ENCODE measurements around the gene ASCL5. TPM values are rescaled to one million over a fixed set of nuclear protein-coding genes. Genes with fewer than 3 reads are reported as not detected.

The ASCL5 gene
- total RNA-seq = not detected

- no peaks in the 10 kb centered on the region for H3K27me3 ChIP-seq (replicated peaks; ENCODE audit: insufficient read depth)
- no peaks in the 10 kb centered on the region for H3K36me3 ChIP-seq
- no peak within 1 kb of the TSS for H3K4me3 ChIP-seq
- H3K4me1 ChIP-seq (ENCODE audit: control insufficient read depth in 1 of 2, low read depth in 2 of 2) = no peaks in the 10 kb centered on the region
- ATAC-seq (ENCODE audit: insufficient number of reproducible peaks, low FRiP score, low read depth) (no peak), DNase-seq (ENCODE audit: low spot score) (no peak)
- no peak for TF ChIP-seq CTCF (IDR thresholded peaks at IDR 0.05)
- H3K9me3 ChIP-seq = no peaks in the 10 kb centered on the region
- no peak within 1 kb of the TSS for H3K27ac ChIP-seq
Observed at GRCh38 chr1:201126832-201127754, at the start of gene ASCL5. ASCL5 (minus strand) TSS chr1:201127184; CDS start chr1:201115372, 11,812 bp downstream.

GRCh38 chr1:201175820-201176500 lies 49.0 kb upstream of the ASCL5 start:
- no peaks in the 10 kb centered on the region for H3K36me3 ChIP-seq
- H3K4me1 ChIP-seq (ENCODE audit: control insufficient read depth in 1 of 2, low read depth in 2 of 2) = no peaks in the 10 kb centered on the region
- H3K4me3 ChIP-seq = no peak overlapping the region
- no peak for ATAC-seq (ENCODE audit: insufficient number of reproducible peaks, low FRiP score, low read depth)
- H3K27me3 ChIP-seq (replicated peaks; ENCODE audit: insufficient read depth) = no peaks in the 10 kb centered on the region
- no peak for DNase-seq (ENCODE audit: low spot score)
- H3K27ac ChIP-seq = no peak overlapping the region
- H3K9me3 ChIP-seq = no peaks in the 10 kb centered on the region
- TF ChIP-seq CTCF (IDR thresholded peaks at IDR 0.05) = no peak

- ATAC-seq (ENCODE audit: insufficient number of reproducible peaks, low FRiP score, low read depth) (no peak), DNase-seq (ENCODE audit: low spot score) (no peak)
- no peak overlapping the region for H3K27ac ChIP-seq
- H3K4me1 ChIP-seq (ENCODE audit: control insufficient read depth in 1 of 2, low read depth in 2 of 2) = no peaks in the 10 kb centered on the region
- H3K36me3 ChIP-seq = no peaks in the 10 kb centered on the region
- H3K27me3 ChIP-seq (replicated peaks; ENCODE audit: insufficient read depth) = no peaks in the 10 kb centered on the region
- no peak for TF ChIP-seq CTCF (IDR thresholded peaks at IDR 0.05)
- H3K9me3 ChIP-seq = no peaks in the 10 kb centered on the region
- H3K4me3 ChIP-seq = no peak overlapping the region
Observed at GRCh38 chr1:201173736-201174135, 46.8 kb upstream of the ASCL5 start.

- Histone ChIP-seq H3K27ac (no peak overlapping the region), H3K4me3 (no peak overlapping the region), H3K4me1 (ENCODE audit: control insufficient read depth in 1 of 2, low read depth in 2 of 2) (no peaks in the 10 kb centered on the region), H3K9me3 (no peaks in the 10 kb centered on the region), H3K27me3 (replicated peaks; ENCODE audit: insufficient read depth) (no peaks in the 10 kb centered on the region), H3K36me3 (no peaks in the 10 kb centered on the region)
- DNase-seq (ENCODE audit: low spot score) (no peak), ATAC-seq (ENCODE audit: insufficient number of reproducible peaks, low FRiP score, low read depth) (no peak)
- no peak for TF ChIP-seq CTCF (IDR thresholded peaks at IDR 0.05)
Observed at GRCh38 chr1:201172999-201173610, 46.1 kb upstream of the ASCL5 start.

- TF ChIP-seq CTCF (IDR thresholded peaks at IDR 0.05) = no peak
- H3K4me3 ChIP-seq = no peak overlapping the region
- no peaks in the 10 kb centered on the region for H3K4me1 ChIP-seq (ENCODE audit: control insufficient read depth in 1 of 2, low read depth in 2 of 2)
- H3K9me3 ChIP-seq = no peaks in the 10 kb centered on the region
- H3K36me3 ChIP-seq = no peaks in the 10 kb centered on the region
- no peak for DNase-seq (ENCODE audit: low spot score)
- H3K27ac ChIP-seq = no peak overlapping the region
- no peak for ATAC-seq (ENCODE audit: insufficient number of reproducible peaks, low FRiP score, low read depth)
- H3K27me3 ChIP-seq (replicated peaks; ENCODE audit: insufficient read depth) = no peaks in the 10 kb centered on the region
Observed at GRCh38 chr1:201172326-201172725, 45.3 kb upstream of the ASCL5 start.

All from thoracic aorta (tissue), 2 donors.